Measurements from ENCODE around the gene FAM20A. TPM values are rescaled to one million over a fixed set of nuclear protein-coding genes. Genes with fewer than 3 reads are reported as not detected.

FAM20A gene
- total RNA-seq, 1 donor from 2014 or later = 0.14 TPM

GRCh38 chr17:68562736-68563135 is 38.4 kb downstream of the FAM20A start:
- Histone ChIP-seq H3K9me3 (ENCODE audit: insufficient read depth, low read depth, low read length) (no peaks in the 10 kb centered on the region), H3K27me3 (ENCODE audit: insufficient read depth, low read length) (no peaks in the 10 kb centered on the region), H3K36me3 (ENCODE audit: insufficient read depth, low read length) (no peaks in the 10 kb centered on the region), H4K20me1 (ENCODE audit: insufficient read depth, low read length) (no peaks in the 10 kb centered on the region), H3K4me1 (ENCODE audit: insufficient read depth, low read length) (no peaks in the 10 kb centered on the region), H3K4me2 (ENCODE audit: low read length) (no peak overlapping the region), H3K79me2 (ENCODE audit: insufficient read depth, low read length) (no peaks in the 10 kb centered on the region), H3K4me3 (ENCODE audit: insufficient read depth, low read depth, low read length) (no peak overlapping the region), H3K9ac (ENCODE audit: low read length) (no peak overlapping the region), H2AFZ (ENCODE audit: low read depth, low read length) (no peak overlapping the region), H3K27ac (ENCODE audit: low read depth, low read length) (no peak overlapping the region)
- Mint-ChIP-seq H3K9me3 (ENCODE audit: unreplicated experiment) (no peaks in the 10 kb centered on the region), H3K27me3 (ENCODE audit: low read depth, unreplicated experiment) (peaks cover 3% of the 10 kb centered on the region), H3K4me1 (ENCODE audit: low read depth, unreplicated experiment) (no peaks in the 10 kb centered on the region), H3K36me3 (ENCODE audit: low read depth, unreplicated experiment) (no peaks in the 10 kb centered on the region), H3K4me3 (ENCODE audit: unreplicated experiment) (no peak overlapping the region), H3K27ac (ENCODE audit: unreplicated experiment) (no peak overlapping the region)
- TF ChIP-seq, protein P1, sequence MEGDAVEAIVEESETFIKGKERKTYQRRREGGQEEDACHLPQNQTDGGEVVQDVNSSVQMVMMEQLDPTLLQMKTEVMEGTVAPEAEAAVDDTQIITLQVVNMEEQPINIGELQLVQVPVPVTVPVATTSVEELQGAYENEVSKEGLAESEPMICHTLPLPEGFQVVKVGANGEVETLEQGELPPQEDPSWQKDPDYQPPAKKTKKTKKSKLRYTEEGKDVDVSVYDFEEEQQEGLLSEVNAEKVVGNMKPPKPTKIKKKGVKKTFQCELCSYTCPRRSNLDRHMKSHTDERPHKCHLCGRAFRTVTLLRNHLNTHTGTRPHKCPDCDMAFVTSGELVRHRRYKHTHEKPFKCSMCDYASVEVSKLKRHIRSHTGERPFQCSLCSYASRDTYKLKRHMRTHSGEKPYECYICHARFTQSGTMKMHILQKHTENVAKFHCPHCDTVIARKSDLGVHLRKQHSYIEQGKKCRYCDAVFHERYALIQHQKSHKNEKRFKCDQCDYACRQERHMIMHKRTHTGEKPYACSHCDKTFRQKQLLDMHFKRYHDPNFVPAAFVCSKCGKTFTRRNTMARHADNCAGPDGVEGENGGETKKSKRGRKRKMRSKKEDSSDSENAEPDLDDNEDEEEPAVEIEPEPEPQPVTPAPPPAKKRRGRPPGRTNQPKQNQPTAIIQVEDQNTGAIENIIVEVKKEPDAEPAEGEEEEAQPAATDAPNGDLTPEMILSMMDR (IDR thresholded peaks at IDR 0.05; ENCODE audit: insufficient read depth, low read depth, low read length) = no peak
- no peak for TF ChIP-seq EZH2 (IDR thresholded peaks at IDR 0.05; ENCODE audit: insufficient read depth, low read length)
- no peak for DNase-seq (ENCODE audit: low read depth)
- FAIRE-seq = no peak

DNA sequence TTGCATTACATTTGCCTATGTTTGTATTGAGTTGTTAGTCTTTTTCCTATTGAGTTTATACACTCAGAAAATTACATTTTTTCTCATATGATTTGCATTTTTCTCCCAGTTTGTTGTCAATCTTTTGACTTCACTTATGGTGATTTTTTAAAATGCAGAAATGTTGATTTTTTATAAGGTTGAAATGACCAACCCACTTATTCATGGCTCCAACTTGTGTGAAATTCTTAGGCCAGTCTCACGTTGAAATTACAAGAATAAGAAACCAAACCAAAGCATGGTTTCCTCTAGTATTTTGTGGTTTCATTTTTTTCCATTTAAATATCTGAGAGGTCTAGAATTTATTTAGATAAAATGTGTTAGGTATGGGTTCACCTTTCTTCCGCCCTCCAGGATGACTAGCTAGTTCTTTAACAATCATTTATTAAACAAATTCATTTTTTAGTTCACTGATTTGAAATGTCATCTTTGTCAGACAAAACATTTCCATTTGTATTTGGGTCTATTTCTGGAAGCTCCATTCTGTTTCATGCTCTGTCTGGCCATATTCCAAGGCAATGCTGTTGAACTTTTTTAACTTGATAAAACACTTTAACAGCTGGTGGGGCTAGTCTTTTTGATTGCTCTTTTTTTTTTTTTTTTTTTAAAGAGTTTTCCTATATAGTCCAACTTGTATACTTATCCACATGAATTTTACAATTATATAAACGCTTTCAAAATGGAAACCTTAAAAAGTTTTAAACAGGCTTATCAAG is 40.0 kb downstream of the FAM20A start:
- H3K4me3 ChIP-seq (ENCODE audit: insufficient read depth, low read depth, low read length) = no peak overlapping the region
- no peaks in the 10 kb centered on the region for H3K79me2 ChIP-seq (ENCODE audit: insufficient read depth, low read length)
- H3K4me3 Mint-ChIP-seq (ENCODE audit: unreplicated experiment) = no peak overlapping the region
- no peaks in the 10 kb centered on the region for H3K9me3 ChIP-seq (ENCODE audit: insufficient read depth, low read depth, low read length)
- no peaks in the 10 kb centered on the region for H3K4me1 Mint-ChIP-seq (ENCODE audit: low read depth, unreplicated experiment)
- no peaks in the 10 kb centered on the region for H3K4me1 ChIP-seq (ENCODE audit: insufficient read depth, low read length)
- FAIRE-seq = no peak
- H4K20me1 ChIP-seq (ENCODE audit: insufficient read depth, low read length) = no peaks in the 10 kb centered on the region
- H3K27ac Mint-ChIP-seq (ENCODE audit: unreplicated experiment) = no peak overlapping the region
- H3K9ac ChIP-seq (ENCODE audit: low read length) = no peak overlapping the region
- no peak overlapping the region for H2AFZ ChIP-seq (ENCODE audit: low read depth, low read length)
- H3K27me3 Mint-ChIP-seq (ENCODE audit: low read depth, unreplicated experiment) = peaks cover 2% of the 10 kb centered on the region
- H3K36me3 ChIP-seq (ENCODE audit: insufficient read depth, low read length) = no peaks in the 10 kb centered on the region
- no peaks in the 10 kb centered on the region for H3K9me3 Mint-ChIP-seq (ENCODE audit: unreplicated experiment)
- no peaks in the 10 kb centered on the region for H3K27me3 ChIP-seq (ENCODE audit: insufficient read depth, low read length)
- H3K4me2 ChIP-seq (ENCODE audit: low read length) = no peak overlapping the region
- no peak for TF ChIP-seq EZH2 (IDR thresholded peaks at IDR 0.05; ENCODE audit: insufficient read depth, low read length)
- TF ChIP-seq, protein P1 (IDR thresholded peaks at IDR 0.05; ENCODE audit: insufficient read depth, low read depth, low read length) = no peak
- no peaks in the 10 kb centered on the region for H3K36me3 Mint-ChIP-seq (ENCODE audit: low read depth, unreplicated experiment)
- DNase-seq (ENCODE audit: low read depth) = no peak
- no peak overlapping the region for H3K27ac ChIP-seq (ENCODE audit: low read depth, low read length)

GRCh38 chr17:68559316-68559715 is 41.9 kb downstream of the FAM20A start:
- DNase-seq (ENCODE audit: low read depth) = no peak
- no peaks in the 10 kb centered on the region for H3K9me3 Mint-ChIP-seq (ENCODE audit: unreplicated experiment)
- H3K27me3 Mint-ChIP-seq (ENCODE audit: low read depth, unreplicated experiment) = peaks cover 2% of the 10 kb centered on the region
- no peak overlapping the region for H3K4me2 ChIP-seq (ENCODE audit: low read length)
- H3K9me3 ChIP-seq (ENCODE audit: insufficient read depth, low read depth, low read length) = no peaks in the 10 kb centered on the region
- H3K4me1 Mint-ChIP-seq (ENCODE audit: low read depth, unreplicated experiment) = no peaks in the 10 kb centered on the region
- H3K36me3 Mint-ChIP-seq (ENCODE audit: low read depth, unreplicated experiment) = peaks cover 4% of the 10 kb centered on the region
- H2AFZ ChIP-seq (ENCODE audit: low read depth, low read length) = no peak overlapping the region
- no peaks in the 10 kb centered on the region for H3K79me2 ChIP-seq (ENCODE audit: insufficient read depth, low read length)
- H3K27me3 ChIP-seq (ENCODE audit: insufficient read depth, low read length) = no peaks in the 10 kb centered on the region
- H3K9ac ChIP-seq (ENCODE audit: low read length) = no peak overlapping the region
- H3K4me1 ChIP-seq (ENCODE audit: insufficient read depth, low read length) = no peaks in the 10 kb centered on the region
- no peaks in the 10 kb centered on the region for H3K36me3 ChIP-seq (ENCODE audit: insufficient read depth, low read length)
- no peak overlapping the region for H3K4me3 Mint-ChIP-seq (ENCODE audit: unreplicated experiment)
- H4K20me1 ChIP-seq (ENCODE audit: insufficient read depth, low read length) = no peaks in the 10 kb centered on the region
- TF ChIP-seq EZH2 (IDR thresholded peaks at IDR 0.05; ENCODE audit: insufficient read depth, low read length) = no peak
- H3K27ac ChIP-seq (ENCODE audit: low read depth, low read length) = no peak overlapping the region
- no peak for FAIRE-seq
- no peak overlapping the region for H3K27ac Mint-ChIP-seq (ENCODE audit: unreplicated experiment)
- no peak overlapping the region for H3K4me3 ChIP-seq (ENCODE audit: insufficient read depth, low read depth, low read length)
